Measurements from ENCODE around the gene ERMAP.
"Not testable (repeated sequence)": the region's sequence is repeated elsewhere in the genome, so short reads cannot be mapped to it uniquely, and the experiment has no call there.

Gene ERMAP

DNA sequence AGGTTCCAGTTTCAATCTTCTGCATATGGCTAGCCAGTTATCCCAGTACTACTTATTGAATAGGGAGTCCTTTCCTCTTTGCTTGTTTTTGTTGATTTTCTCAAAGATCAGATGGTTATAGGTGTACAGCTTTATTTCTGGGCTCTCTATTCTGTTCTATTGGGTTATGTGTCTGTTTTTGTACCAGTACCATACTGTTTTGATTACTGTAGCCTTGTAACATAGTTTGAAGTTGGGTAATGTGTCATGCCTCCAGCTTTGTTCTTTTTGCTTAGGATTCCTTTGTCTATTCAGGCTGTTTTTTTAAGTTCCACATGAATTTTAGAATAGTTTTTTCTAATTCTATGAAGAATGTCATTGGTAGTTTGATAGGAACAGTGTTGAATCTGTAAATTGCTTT lies 56.2 kb downstream of the ERMAP start:
- H3K9me3 ChIP-seq (ENCODE audit: control insufficient read depth in 2 of 2, low read length in 2 of 2); H3K27ac ChIP-seq (ENCODE audit: low read length); H3K36me3 ChIP-seq (ENCODE audit: control insufficient read depth in 2 of 2, insufficient read depth in 2 of 2, low read length in 2 of 2); H3K4me3 ChIP-seq (ENCODE audit: low read length in 2 of 2); H3K27me3 ChIP-seq (ENCODE audit: control insufficient read depth in 1 of 2, insufficient read depth in 2 of 2, low read length in 2 of 2); H3K9ac ChIP-seq (ENCODE audit: low read length in 2 of 2); H3K4me1 ChIP-seq (ENCODE audit: control insufficient read depth, insufficient read depth, low read length): not testable (repeated sequence)

DNA sequence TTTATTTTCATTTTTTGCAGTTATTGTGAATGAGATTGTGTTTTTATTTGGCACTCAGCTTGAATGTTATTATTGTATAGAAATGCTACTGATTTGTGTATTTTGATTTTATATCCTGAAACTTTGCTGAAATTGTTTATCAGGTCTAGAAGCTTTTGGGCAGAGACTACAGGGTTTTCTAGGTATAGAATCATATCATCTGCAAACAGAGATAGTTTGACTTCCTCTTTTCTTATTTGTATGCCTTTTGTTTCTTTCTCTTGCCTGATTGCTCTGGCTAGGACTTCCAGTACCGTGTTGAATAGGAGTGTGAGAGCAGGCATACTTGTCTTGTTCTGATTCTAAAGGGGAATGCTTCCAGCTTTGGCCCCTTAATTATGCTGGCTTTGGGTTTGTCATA lies 56.7 kb downstream of the ERMAP start:
- Histone ChIP-seq H3K4me1 (ENCODE audit: control insufficient read depth, insufficient read depth, low read length) (no peaks in the 10 kb centered on the region), H3K4me3 (ENCODE audit: low read length in 2 of 2) (no peak overlapping the region), H3K9ac (ENCODE audit: low read length in 2 of 2) (no peak overlapping the region), H3K36me3 (ENCODE audit: control insufficient read depth in 2 of 2, insufficient read depth in 2 of 2, low read length in 2 of 2) (no peaks in the 10 kb centered on the region), H3K27ac (ENCODE audit: low read length) (no peak overlapping the region), H3K27me3 (ENCODE audit: control insufficient read depth in 1 of 2, insufficient read depth in 2 of 2, low read length in 2 of 2) (peaks cover 0 to 3% of the 10 kb centered on the region in 2 donors), H3K9me3 (ENCODE audit: control insufficient read depth in 2 of 2, low read length in 2 of 2) (no peaks in the 10 kb centered on the region)

DNA sequence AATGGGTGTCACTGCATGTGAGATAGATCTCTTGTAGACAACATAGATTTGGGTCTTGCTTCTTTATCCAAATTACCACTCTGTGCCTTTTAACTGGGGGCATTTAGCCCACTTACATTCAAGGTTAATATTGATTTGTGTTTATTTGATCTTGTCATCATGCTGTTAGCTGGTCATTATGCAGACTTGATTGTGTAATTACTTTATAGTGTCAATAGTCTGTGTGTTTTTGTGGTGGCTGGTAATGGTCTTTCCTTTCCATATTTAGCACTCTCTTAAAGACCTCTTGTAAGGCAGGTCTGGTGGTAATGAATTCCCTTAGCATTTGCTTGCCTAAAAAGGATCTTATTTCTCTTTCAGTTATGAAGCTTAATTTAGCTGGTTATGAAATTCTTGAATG lies 59.1 kb downstream of the ERMAP start:
- Histone ChIP-seq H3K27me3 (ENCODE audit: control insufficient read depth in 1 of 2, insufficient read depth in 2 of 2, low read length in 2 of 2) (peaks cover 0 to 6% of the 10 kb centered on the region in 2 donors), H3K4me3 (ENCODE audit: low read length in 2 of 2) (no peak overlapping the region), H3K36me3 (ENCODE audit: control insufficient read depth in 2 of 2, insufficient read depth in 2 of 2, low read length in 2 of 2) (no peaks in the 10 kb centered on the region), H3K27ac (ENCODE audit: low read length) (no peak overlapping the region), H3K4me1 (ENCODE audit: control insufficient read depth, insufficient read depth, low read length) (no peaks in the 10 kb centered on the region), H3K9ac (ENCODE audit: low read length in 2 of 2) (no peak overlapping the region), H3K9me3 (ENCODE audit: control insufficient read depth in 2 of 2, low read length in 2 of 2) (no peaks in the 10 kb centered on the region)

DNA sequence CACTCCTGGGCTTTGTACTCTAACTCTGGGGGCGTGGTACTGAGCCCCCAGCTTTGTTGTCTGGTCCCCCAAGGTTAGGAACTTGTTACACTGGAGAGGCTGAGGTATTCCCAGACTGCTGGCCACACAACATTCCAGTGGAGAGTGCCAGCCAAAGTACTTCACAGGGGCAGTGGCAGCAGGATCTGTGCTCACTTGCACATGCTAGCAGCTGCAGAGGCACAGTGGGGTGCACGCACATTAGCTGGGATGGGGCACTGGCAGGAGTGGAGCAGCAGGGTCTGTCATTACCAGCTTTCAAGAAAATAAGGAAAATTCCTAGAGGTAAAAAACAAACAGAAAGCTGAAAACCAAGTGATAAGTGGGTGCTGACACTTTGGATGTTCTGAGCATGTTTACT lies 60.5 kb downstream of the ERMAP start:
- no peak overlapping the region for H3K27ac ChIP-seq (ENCODE audit: low read length)
- no peak overlapping the region for H3K9ac ChIP-seq (ENCODE audit: low read length in 2 of 2)

DNA sequence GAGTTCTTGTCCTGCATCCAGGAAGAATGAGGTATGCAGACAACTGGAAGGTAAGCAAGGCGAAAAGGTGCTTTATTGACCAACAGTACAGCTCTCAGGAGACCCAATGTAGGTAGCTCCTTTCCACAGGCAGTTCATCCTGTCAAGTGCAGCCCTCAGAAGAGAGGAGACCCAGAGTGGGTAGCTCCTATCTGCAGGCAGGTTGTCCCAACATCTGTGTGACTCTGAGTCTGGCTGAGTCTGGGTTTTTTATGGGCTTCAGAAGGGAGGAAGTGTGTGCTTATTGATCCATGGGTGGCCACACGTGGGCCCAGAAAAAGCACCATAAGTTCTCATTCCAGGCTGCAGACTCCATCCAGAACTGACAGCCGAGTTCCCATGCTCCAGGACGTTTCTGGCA lies 63.5 kb downstream of the ERMAP start:
- no peaks in the 10 kb centered on the region for H3K9me3 ChIP-seq (ENCODE audit: control insufficient read depth in 2 of 2, low read length in 2 of 2)
- H3K9ac ChIP-seq (ENCODE audit: low read length in 2 of 2): no peak overlapping the region
- peaks cover 0 to 7% of the 10 kb centered on the region in 2 donors for H3K27me3 ChIP-seq (ENCODE audit: control insufficient read depth in 1 of 2, insufficient read depth in 2 of 2, low read length in 2 of 2)
- no peaks in the 10 kb centered on the region for H3K36me3 ChIP-seq (ENCODE audit: control insufficient read depth in 2 of 2, insufficient read depth in 2 of 2, low read length in 2 of 2)
- no peak overlapping the region for H3K4me3 ChIP-seq (ENCODE audit: low read length in 2 of 2)
- no peak overlapping the region for H3K27ac ChIP-seq (ENCODE audit: low read length)
- no peaks in the 10 kb centered on the region for H3K4me1 ChIP-seq (ENCODE audit: control insufficient read depth, insufficient read depth, low read length)

More for the DNA sequence above, 60.5 kb downstream of the ERMAP start:
- peaks cover 0 to 7% of the 10 kb centered on the region in 2 donors for H3K27me3 ChIP-seq (ENCODE audit: control insufficient read depth in 1 of 2, insufficient read depth in 2 of 2, low read length in 2 of 2)
- no peaks in the 10 kb centered on the region for H3K36me3 ChIP-seq (ENCODE audit: control insufficient read depth in 2 of 2, insufficient read depth in 2 of 2, low read length in 2 of 2)
- no peaks in the 10 kb centered on the region for H3K4me1 ChIP-seq (ENCODE audit: control insufficient read depth, insufficient read depth, low read length)
- H3K9me3 ChIP-seq (ENCODE audit: control insufficient read depth in 2 of 2, low read length in 2 of 2): no peaks in the 10 kb centered on the region
- no peak overlapping the region for H3K4me3 ChIP-seq (ENCODE audit: low read length in 2 of 2)

DNA sequence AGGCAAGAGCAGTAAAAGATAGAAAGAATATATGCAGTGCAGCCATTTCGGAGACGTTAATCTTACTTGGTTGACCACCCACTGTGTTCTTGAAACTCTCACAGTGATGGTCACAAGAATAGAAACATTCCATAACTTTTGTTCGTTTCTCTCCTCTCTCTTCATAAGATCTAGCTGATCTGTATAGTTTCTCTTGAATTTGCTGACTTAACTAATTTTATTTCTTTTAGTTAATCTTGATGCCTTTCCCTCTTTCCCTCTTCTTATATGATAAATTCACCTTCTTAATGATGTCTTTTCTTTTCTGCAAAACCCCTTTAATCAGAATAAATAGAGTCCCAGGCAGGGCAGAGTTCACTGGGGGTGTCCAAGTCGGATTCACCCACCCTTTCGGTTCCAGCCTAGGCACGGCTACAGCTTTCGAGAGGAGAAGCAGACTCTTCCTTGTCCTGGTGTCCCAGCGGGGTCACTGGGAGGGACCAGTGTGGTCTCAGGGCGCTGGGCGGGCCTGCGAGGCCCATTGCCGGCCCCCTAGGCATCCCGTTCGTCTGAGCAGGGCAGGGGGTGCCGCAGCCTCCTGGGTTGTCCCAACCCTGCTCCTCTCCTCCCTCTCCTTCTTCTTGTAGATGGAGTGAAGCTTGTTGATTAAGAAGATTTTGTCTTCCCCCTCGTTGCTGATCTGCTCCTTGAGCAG lies 69.3 kb downstream of the ERMAP start:
- Histone ChIP-seq H3K36me3 (ENCODE audit: control insufficient read depth in 2 of 2, insufficient read depth in 2 of 2, low read length in 2 of 2) (no peaks in the 10 kb centered on the region), H3K4me1 (ENCODE audit: control insufficient read depth, insufficient read depth, low read length) (no peaks in the 10 kb centered on the region), H3K9ac (ENCODE audit: low read length in 2 of 2) (no peak overlapping the region), H3K9me3 (ENCODE audit: control insufficient read depth in 2 of 2, low read length in 2 of 2) (no peaks in the 10 kb centered on the region), H3K4me3 (ENCODE audit: low read length in 2 of 2) (no peak overlapping the region), H3K27ac (ENCODE audit: low read length) (no peak overlapping the region), H3K27me3 (ENCODE audit: control insufficient read depth in 1 of 2, insufficient read depth in 2 of 2, low read length in 2 of 2) (peaks cover 0 to 2% of the 10 kb centered on the region in 2 donors)

DNA sequence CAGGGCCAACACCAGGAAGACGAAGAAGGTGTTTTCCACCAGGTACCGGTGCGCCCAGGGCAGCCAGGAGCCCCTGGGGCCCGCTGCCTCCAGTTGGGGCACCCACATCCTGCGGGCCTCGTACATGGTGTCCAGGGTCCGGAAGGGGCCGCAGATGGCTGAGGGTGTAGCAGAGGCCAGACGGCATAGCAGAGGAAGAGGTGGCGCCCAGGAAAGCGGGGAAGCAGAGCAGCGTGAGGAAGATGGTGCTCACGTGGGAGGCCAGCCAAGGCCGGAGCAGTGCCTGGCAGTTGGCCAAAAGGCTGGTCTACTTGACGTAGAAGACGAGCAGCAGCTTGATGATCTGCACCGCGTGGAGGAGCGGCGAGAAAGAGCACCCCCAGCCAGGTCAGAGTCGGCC lies 69.9 kb downstream of the ERMAP start:
- H3K27ac ChIP-seq (ENCODE audit: low read length): no peak overlapping the region
- H3K9ac ChIP-seq (ENCODE audit: low read length in 2 of 2): no peak overlapping the region
- H3K27me3 ChIP-seq (ENCODE audit: control insufficient read depth in 1 of 2, insufficient read depth in 2 of 2, low read length in 2 of 2): peaks cover 0 to 2% of the 10 kb centered on the region in 2 donors
- no peaks in the 10 kb centered on the region for H3K36me3 ChIP-seq (ENCODE audit: control insufficient read depth in 2 of 2, insufficient read depth in 2 of 2, low read length in 2 of 2)
- no peaks in the 10 kb centered on the region for H3K4me1 ChIP-seq (ENCODE audit: control insufficient read depth, insufficient read depth, low read length)
- H3K9me3 ChIP-seq (ENCODE audit: control insufficient read depth in 2 of 2, low read length in 2 of 2): no peaks in the 10 kb centered on the region
- H3K4me3 ChIP-seq (ENCODE audit: low read length in 2 of 2): no peak overlapping the region

DNA sequence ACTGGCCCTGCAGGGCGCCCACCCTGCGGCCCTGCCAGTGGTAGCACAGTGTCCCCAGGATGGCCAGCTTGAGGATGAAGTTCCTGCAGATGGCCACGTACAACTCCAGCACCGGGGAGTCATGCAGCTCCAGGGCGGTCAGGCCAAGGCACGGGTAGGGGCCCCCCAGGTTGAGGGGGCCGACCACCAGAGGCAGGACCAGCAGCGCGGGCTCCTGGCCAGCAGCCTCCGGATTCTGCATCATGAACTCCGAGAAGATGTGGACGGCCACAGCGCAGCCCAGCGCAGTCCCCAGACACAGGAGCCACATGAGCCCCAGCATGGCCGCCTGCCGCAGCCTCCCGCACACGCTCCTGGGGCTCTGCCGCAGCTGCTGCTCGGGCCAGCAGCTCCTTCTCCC lies 70.4 kb downstream of the ERMAP start:
- Histone ChIP-seq H3K27me3 (ENCODE audit: control insufficient read depth in 1 of 2, insufficient read depth in 2 of 2, low read length in 2 of 2) (peaks cover 0 to 2% of the 10 kb centered on the region in 2 donors), H3K9me3 (ENCODE audit: control insufficient read depth in 2 of 2, low read length in 2 of 2) (no peaks in the 10 kb centered on the region), H3K36me3 (ENCODE audit: control insufficient read depth in 2 of 2, insufficient read depth in 2 of 2, low read length in 2 of 2) (no peaks in the 10 kb centered on the region)

DNA sequence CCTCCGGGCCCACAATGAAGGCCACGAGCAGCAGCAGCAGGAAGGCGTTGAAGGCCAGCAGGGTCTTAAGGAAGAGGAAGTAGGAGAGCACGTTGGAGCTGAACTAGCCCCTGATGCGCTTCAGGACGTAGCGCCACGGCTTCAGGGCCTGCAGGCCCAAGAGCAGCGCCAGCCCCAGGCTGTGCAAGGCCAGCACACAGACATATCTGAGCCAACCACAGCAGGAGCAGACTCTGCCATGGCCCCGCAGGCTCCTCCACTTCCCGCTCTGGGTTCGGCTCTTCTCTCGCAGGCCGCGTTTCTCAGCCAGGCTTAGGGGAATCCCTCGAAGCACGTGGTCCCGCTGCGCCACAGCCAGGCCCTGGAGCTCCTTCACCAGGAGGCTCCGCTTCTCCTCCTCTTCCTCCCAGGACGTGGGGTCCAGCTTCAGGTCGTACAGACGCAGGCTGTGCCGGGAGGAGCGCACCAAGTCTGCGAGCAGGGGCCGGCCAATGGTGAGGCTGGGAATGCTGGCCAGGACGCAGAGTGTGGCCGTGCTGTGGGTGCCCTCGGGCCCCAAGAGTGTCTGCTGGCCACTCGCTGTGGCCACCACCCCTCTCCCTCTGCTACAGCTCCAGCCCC lies 71.2 kb downstream of the ERMAP start:
- no peak overlapping the region for H3K4me3 ChIP-seq (ENCODE audit: low read length in 2 of 2)
- no peaks in the 10 kb centered on the region for H3K36me3 ChIP-seq (ENCODE audit: control insufficient read depth in 2 of 2, insufficient read depth in 2 of 2, low read length in 2 of 2)
- H3K27ac ChIP-seq (ENCODE audit: low read length): no peak overlapping the region
- H3K4me1 ChIP-seq (ENCODE audit: control insufficient read depth, insufficient read depth, low read length): no peaks in the 10 kb centered on the region
- H3K27me3 ChIP-seq (ENCODE audit: control insufficient read depth in 1 of 2, insufficient read depth in 2 of 2, low read length in 2 of 2): peaks cover 0 to 2% of the 10 kb centered on the region in 2 donors
- no peak overlapping the region for H3K9ac ChIP-seq (ENCODE audit: low read length in 2 of 2)
- H3K9me3 ChIP-seq (ENCODE audit: control insufficient read depth in 2 of 2, low read length in 2 of 2): no peaks in the 10 kb centered on the region

More for the DNA sequence above, 70.4 kb downstream of the ERMAP start:
- H3K4me1 ChIP-seq (ENCODE audit: control insufficient read depth, insufficient read depth, low read length): no peaks in the 10 kb centered on the region
- no peak overlapping the region for H3K4me3 ChIP-seq (ENCODE audit: low read length in 2 of 2)
- no peak overlapping the region for H3K9ac ChIP-seq (ENCODE audit: low read length in 2 of 2)
- no peak overlapping the region for H3K27ac ChIP-seq (ENCODE audit: low read length)

DNA sequence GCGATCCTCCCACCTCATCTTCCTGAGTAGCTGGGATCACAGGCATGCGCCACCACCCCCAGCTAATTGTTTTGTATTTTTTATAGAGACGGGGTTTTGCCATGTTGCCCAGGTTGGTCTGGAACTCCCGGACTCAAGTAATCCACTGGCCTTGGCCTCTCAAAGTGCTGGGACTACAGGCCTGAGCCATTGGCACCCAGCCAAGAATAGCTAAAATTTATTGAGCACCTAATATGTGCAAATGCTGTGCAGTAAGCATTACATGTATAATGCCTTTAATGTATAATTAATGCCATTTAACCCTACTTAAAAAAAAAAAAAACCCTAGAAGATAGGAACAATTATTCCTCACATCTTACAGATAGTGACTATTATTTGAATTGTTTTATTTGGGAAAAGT lies 72.3 kb downstream of the ERMAP start:
- no peaks in the 10 kb centered on the region for H3K36me3 ChIP-seq (ENCODE audit: control insufficient read depth in 2 of 2, insufficient read depth in 2 of 2, low read length in 2 of 2)
- H3K4me1 ChIP-seq (ENCODE audit: control insufficient read depth, insufficient read depth, low read length): no peaks in the 10 kb centered on the region
- H3K9me3 ChIP-seq (ENCODE audit: control insufficient read depth in 2 of 2, low read length in 2 of 2): no peaks in the 10 kb centered on the region
- no peak overlapping the region for H3K27ac ChIP-seq (ENCODE audit: low read length)
- no peak overlapping the region for H3K4me3 ChIP-seq (ENCODE audit: low read length in 2 of 2)
- peaks cover 0 to 2% of the 10 kb centered on the region in 2 donors for H3K27me3 ChIP-seq (ENCODE audit: control insufficient read depth in 1 of 2, insufficient read depth in 2 of 2, low read length in 2 of 2)
- H3K9ac ChIP-seq (ENCODE audit: low read length in 2 of 2): no peak overlapping the region

DNA sequence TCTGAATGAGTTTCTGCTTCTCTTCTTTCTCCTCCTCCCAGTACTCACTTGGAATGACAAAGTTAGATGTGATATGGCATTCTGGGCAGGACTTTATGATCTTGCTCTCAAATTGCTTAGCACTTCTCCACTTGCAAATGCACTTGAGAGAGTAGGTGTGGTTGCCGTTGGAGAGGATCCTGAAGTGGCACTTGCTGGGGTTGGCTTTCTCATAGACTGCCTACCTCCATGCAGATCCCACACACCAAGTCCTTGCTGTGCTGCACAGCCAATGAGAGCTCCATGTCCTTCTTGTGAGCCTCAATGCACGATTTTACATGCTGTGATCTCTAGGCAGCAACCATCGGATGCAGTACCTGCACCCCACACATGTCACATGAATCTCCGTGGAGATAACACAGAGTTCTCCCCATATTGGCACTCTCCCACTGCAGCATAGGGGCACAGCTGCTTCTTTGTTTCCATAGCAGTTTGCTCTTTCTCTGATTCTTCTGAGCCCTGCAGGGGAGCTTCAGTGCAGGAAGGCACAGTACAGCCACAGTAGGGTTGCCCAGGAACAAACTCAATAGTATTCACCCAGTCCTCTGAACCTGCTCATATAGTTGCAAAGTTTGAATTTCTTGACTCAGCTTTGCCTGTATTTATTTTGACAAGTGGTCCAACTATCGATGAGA lies 74.7 kb downstream of the ERMAP start:
- no peak overlapping the region for H3K27ac ChIP-seq (ENCODE audit: low read length)
- H3K36me3 ChIP-seq (ENCODE audit: control insufficient read depth in 2 of 2, insufficient read depth in 2 of 2, low read length in 2 of 2): no peaks in the 10 kb centered on the region
- no peak overlapping the region for H3K4me3 ChIP-seq (ENCODE audit: low read length in 2 of 2)
- no peak overlapping the region for H3K9ac ChIP-seq (ENCODE audit: low read length in 2 of 2)
- no peaks in the 10 kb centered on the region for H3K4me1 ChIP-seq (ENCODE audit: control insufficient read depth, insufficient read depth, low read length)
- H3K9me3 ChIP-seq (ENCODE audit: control insufficient read depth in 2 of 2, low read length in 2 of 2): no peaks in the 10 kb centered on the region
- peaks cover 0 to under 1% of the 10 kb centered on the region in 2 donors for H3K27me3 ChIP-seq (ENCODE audit: control insufficient read depth in 1 of 2, insufficient read depth in 2 of 2, low read length in 2 of 2)
